Breast epithelium (tissue), 4 donors: ENCODE results near the gene PRKAB2. TPM values are rescaled to one million over a fixed set of nuclear protein-coding genes. Genes with fewer than 3 reads are reported as not detected.
A peak's percentile ranks its signal among the peaks of the same experiment; 100 is the strongest.

Experiments used
- DNase-seq, 2 donors: peaks; one replicate each; pipeline ENCODE4 v3.0.0-alpha.2; 2019; ENCODE audit warnings: low spot score in 2 of 2
- H3K27ac ChIP-seq, 2 donors: fragments of 200-600 bp; sonication (generic) in 1 of 2; one replicate each; pipeline ENCODE4 v1.5.1; 2016 to 2019; ENCODE audit warnings: mild to moderate bottlenecking in 1 of 2
- H3K27me3 ChIP-seq, 2 donors: fragments of 200-600 bp; sonication (generic) in 1 of 2; one replicate each; pipeline versions ENCODE4 v1.5.1 to v1.6.0; 2017 to 2019; ENCODE audit warnings: control low read depth in 1 of 2, mild to moderate bottlenecking in 1 of 2
- H3K36me3 ChIP-seq: fragments of 200-600 bp; one replicate; pipeline ENCODE4 v1.5.1; 2019
- H3K4me1 ChIP-seq, 2 donors: fragments of 200-600 bp; sonication (generic); one replicate each; pipeline ENCODE4 v1.5.1; 2016 to 2019; ENCODE audit warnings: control low read depth in 1 of 2
- H3K4me3 ChIP-seq, 3 donors: fragments of 200-600 bp; sonication (generic); 1 replicate in 2 of 3; 2 replicates in 1 of 3; pipeline ENCODE4 v1.5.1; 2016 to 2019; ENCODE audit warnings: mild to moderate bottlenecking in 3 of 3, moderate library complexity in 2 of 3
- H3K9me3 ChIP-seq, 2 donors: fragments of 200-600 bp; sonication (generic) in 1 of 2; one replicate each; pipeline ENCODE4 v1.5.1; 2016 to 2019; ENCODE audit warnings: control low read depth in 1 of 2
- POLR2A ChIP-seq: fragments of 450-650 bp; IDR thresholded peaks from one replicate; pipeline ENCODE4 v1.6.1; 2016; ENCODE audit warnings: antibody characterized with exemption, mild to moderate bottlenecking, moderate library complexity
- POLR2AphosphoS5 ChIP-seq, 3 donors: sonication (generic); formaldehyde crosslinking; IDR thresholded peaks; one replicate each; pipeline ENCODE4 v1.6.1; 2017; ENCODE audit warnings: antibody characterized with exemption in 3 of 3
- intact Hi-C: fragments of 100-400 bp; cut with DNase I; formaldehyde crosslinking; loops from one replicate; pipeline ENCODE4 v1.15.1; 2023; ENCODE audit warnings: low total_unique reads
- total RNA-seq, 3 donors: library from RNA; depleted of rRNA; stranded (reverse); fragments of >200 nt; gene quantifications; one replicate each; pipeline ENCODE4 v1.1.0, GENCODE V29; 2016
- TF ChIP-seq, protein P1 (sequence below), 3 donors: fragments of 450-650 bp; IDR thresholded peaks; one replicate each; pipeline ENCODE4 v1.5.1; 2016 to 2017; ENCODE audit warnings: antibody characterized with exemption in 3 of 3, mild to moderate bottlenecking in 3 of 3, moderate library complexity in 3 of 3

PRKAB2 gene
- 10 to 100 TPM; 14.1 to 16.8 (median 14.1) TPM for total RNA-seq

DNA sequence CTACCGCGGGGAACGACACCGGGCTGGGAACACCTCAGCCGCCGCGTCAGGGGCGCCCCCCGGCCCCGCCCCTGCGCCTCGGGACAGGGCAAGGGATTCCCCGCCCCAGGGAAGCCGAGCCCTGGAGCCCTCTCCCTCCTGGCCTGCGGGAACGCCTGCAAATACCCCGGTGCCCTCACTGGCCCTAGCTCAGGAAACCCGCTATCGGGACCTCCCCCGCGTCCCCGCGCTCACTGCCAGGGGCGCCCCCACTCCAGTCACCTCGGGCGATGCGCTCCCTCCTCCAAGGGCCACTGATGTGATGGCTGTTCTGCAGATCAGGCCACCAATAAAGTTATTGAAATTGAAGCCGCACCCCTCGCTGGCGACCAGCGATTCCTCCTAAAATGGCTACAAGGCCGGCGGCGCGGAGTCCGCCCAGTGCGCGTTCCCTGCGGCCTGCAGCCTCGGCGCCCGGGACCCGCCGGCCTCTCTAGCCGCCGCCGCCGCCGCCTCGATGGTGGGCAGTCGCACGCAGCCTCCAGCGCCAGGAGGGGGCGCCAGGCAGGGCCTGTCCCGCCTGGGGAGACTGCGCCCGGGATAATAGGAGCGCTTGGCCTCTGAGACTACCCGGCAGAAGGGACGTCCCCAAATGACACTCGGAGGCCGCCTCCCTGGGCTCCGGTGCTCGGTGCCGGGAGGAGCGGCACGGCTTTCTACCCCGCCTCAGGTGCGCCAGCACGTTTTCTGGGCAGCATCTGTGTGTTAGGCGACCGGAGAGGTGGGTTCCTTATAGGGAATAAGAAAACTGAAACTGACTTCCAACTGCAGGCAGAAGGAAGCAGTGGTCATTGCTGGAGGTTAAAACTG, at the start of gene PRKAB2:
TSS of gene PRKAB2 (minus strand) at position 303 of the 849 bp plus-strand sequence. CDS start 326 bp downstream, outside the sequence.
- peak; percentile 92 to 95 for DNase-seq
- Histone ChIP-seq H3K4me3 (peak within 1 kb of the TSS; percentile 84 to 98 (median 95)), H3K4me1 (peaks cover 0 to 15% of the 10 kb centered on the region in 2 donors), H3K27ac (peak within 1 kb of the TSS; percentile 85 to 94), H3K9me3 (no peaks in the 10 kb centered on the region), H3K27me3 (no peaks in the 10 kb centered on the region), H3K36me3 (no peaks in the 10 kb centered on the region)
- intact Hi-C loops: loop anchor here (10.0 kb wide), 1 partner anchor 72 kb away; the partner anchor contains the start of gene CHD1L
- TF ChIP-seq POLR2A: no peak
- peak in 2 of 3 donors; percentile 72 to 75 for TF ChIP-seq POLR2AphosphoS5 (IDR thresholded peaks at IDR 0.05)
- TF ChIP-seq, protein P1, sequence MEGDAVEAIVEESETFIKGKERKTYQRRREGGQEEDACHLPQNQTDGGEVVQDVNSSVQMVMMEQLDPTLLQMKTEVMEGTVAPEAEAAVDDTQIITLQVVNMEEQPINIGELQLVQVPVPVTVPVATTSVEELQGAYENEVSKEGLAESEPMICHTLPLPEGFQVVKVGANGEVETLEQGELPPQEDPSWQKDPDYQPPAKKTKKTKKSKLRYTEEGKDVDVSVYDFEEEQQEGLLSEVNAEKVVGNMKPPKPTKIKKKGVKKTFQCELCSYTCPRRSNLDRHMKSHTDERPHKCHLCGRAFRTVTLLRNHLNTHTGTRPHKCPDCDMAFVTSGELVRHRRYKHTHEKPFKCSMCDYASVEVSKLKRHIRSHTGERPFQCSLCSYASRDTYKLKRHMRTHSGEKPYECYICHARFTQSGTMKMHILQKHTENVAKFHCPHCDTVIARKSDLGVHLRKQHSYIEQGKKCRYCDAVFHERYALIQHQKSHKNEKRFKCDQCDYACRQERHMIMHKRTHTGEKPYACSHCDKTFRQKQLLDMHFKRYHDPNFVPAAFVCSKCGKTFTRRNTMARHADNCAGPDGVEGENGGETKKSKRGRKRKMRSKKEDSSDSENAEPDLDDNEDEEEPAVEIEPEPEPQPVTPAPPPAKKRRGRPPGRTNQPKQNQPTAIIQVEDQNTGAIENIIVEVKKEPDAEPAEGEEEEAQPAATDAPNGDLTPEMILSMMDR (IDR thresholded peaks at IDR 0.05): peak; percentile 74 to 94 (median 83)

GRCh38 chr1:147218606-147219005, 46.3 kb upstream of the PRKAB2 start:
- Histone ChIP-seq H3K4me3 (no peak overlapping the region), H3K36me3 (no peaks in the 10 kb centered on the region), H3K27me3 (no peaks in the 10 kb centered on the region), H3K9me3 (no peaks in the 10 kb centered on the region), H3K4me1 (peaks cover 0 to 3% of the 10 kb centered on the region in 2 donors), H3K27ac (no peak overlapping the region)
- no peak for DNase-seq
- intact Hi-C loops: no loop called here
- no peak for TF ChIP-seq POLR2AphosphoS5 (IDR thresholded peaks at IDR 0.05)
- no peak for TF ChIP-seq POLR2A
- TF ChIP-seq, protein P1 (IDR thresholded peaks at IDR 0.05): no peak

GRCh38 chr1:147217141-147217540, 44.9 kb upstream of the PRKAB2 start:
- intact Hi-C loops: no loop called here
- H3K4me3 ChIP-seq: no peak overlapping the region
- DNase-seq: no peak
- no peak for TF ChIP-seq POLR2A
- TF ChIP-seq, protein P1 (IDR thresholded peaks at IDR 0.05): no peak
- no peak for TF ChIP-seq POLR2AphosphoS5 (IDR thresholded peaks at IDR 0.05)
- no peaks in the 10 kb centered on the region for H3K27me3 ChIP-seq
- peaks cover 0 to 3% of the 10 kb centered on the region in 2 donors for H3K4me1 ChIP-seq
- no peaks in the 10 kb centered on the region for H3K9me3 ChIP-seq
- no peak overlapping the region for H3K27ac ChIP-seq
- H3K36me3 ChIP-seq: no peaks in the 10 kb centered on the region

GRCh38 chr1:147216124-147216523, 43.9 kb upstream of the PRKAB2 start:
- no peaks in the 10 kb centered on the region for H3K36me3 ChIP-seq
- H3K4me3 ChIP-seq: no peak overlapping the region
- no peaks in the 10 kb centered on the region for H3K27me3 ChIP-seq
- H3K27ac ChIP-seq: no peak overlapping the region
- intact Hi-C loops: no loop called here
- peaks cover 0 to 3% of the 10 kb centered on the region in 2 donors for H3K4me1 ChIP-seq
- no peak for DNase-seq
- no peaks in the 10 kb centered on the region for H3K9me3 ChIP-seq
- TF ChIP-seq POLR2A: no peak
- TF ChIP-seq, protein P1 (IDR thresholded peaks at IDR 0.05): no peak
- TF ChIP-seq POLR2AphosphoS5 (IDR thresholded peaks at IDR 0.05): no peak

- Histone ChIP-seq H3K9me3 (no peaks in the 10 kb centered on the region), H3K36me3 (no peaks in the 10 kb centered on the region), H3K4me3 (no peak overlapping the region), H3K27me3 (no peaks in the 10 kb centered on the region), H3K4me1 (peaks cover 0 to 3% of the 10 kb centered on the region in 2 donors), H3K27ac (peak overlapping the region in 1 of 2 donors; percentile 14)
- DNase-seq: no peak
- TF ChIP-seq, protein P1 (IDR thresholded peaks at IDR 0.05): no peak
- no peak for TF ChIP-seq POLR2A
- no peak for TF ChIP-seq POLR2AphosphoS5 (IDR thresholded peaks at IDR 0.05)
- intact Hi-C loops: no loop called here
Observed at GRCh38 chr1:147215540-147215916, 43.3 kb upstream of the PRKAB2 start.
